Esophagus squamous epithelium (tissue), 5 donors: Measurements from ENCODE around the gene MRPL18. TPM values are rescaled to one million over a fixed set of nuclear protein-coding genes. Genes with fewer than 3 reads are reported as not detected.

Experiments used
- DNase-seq: peaks from one replicate; lab custom pipeline; 2025; lab: John Stamatoyannopoulos, UW
- H3K27ac ChIP-seq, 4 donors: fragments of 200-600 bp; sonication (generic); one replicate each; pipeline ENCODE4 v1.5.1; 2016 to 2019; ENCODE audit warnings: mild to moderate bottlenecking in 1 of 4
- H3K27me3 ChIP-seq, 4 donors: fragments of 200-600 bp; sonication (generic); 1 replicate in 3 of 4; 2 replicates in 1 of 4; pipeline versions ENCODE4 v1.5.1 to v1.6.0; 2017 to 2021; ENCODE audit warnings: antibody characterized with exemption in 1 of 4
- H3K36me3 ChIP-seq, 3 donors: fragments of 200-600 bp; sonication (generic); one replicate each; pipeline ENCODE4 v1.5.1; 2016 to 2019
- H3K4me1 ChIP-seq, 3 donors: fragments of 200-600 bp; sonication (generic); one replicate each; pipeline ENCODE4 v1.5.1; 2017 to 2019
- H3K4me3 ChIP-seq, 4 donors: fragments of 200-600 bp; sonication (generic); 1 replicate in 3 of 4; 2 replicates in 1 of 4; pipeline ENCODE4 v1.5.1; 2016 to 2019; ENCODE audit warnings: mild to moderate bottlenecking in 2 of 4, moderate library complexity in 1 of 4
- H3K9me3 ChIP-seq, 3 donors: fragments of 200-600 bp; sonication (generic); one replicate each; pipeline ENCODE4 v1.5.1; 2016 to 2019
- CTCF ChIP-seq, 6 experiments: fragments of 450-650 bp in 4 of 6; fragments of 200-600 bp in 2 of 6; sonication (generic) in 2 of 6; IDR thresholded peaks; one replicate each; pipeline ENCODE4 v1.5.1; 2016 to 2019; ENCODE audit warnings: antibody characterized with exemption in 6 of 6, mild to moderate bottlenecking in 4 of 6, moderate library complexity in 4 of 6
- POLR2A ChIP-seq, 4 donors: fragments of 450-650 bp; IDR thresholded peaks; one replicate each; pipeline ENCODE4 v1.6.1; 2017; ENCODE audit warnings: antibody characterized with exemption in 4 of 4, mild to moderate bottlenecking in 4 of 4, moderate library complexity in 3 of 4
- WGBS, 2 donors: methylation state at CpG; one replicate each; pipeline ENCODE4 v1.1.5; 2018; 5-methylcytosine and 5-hydroxymethylcytosine counted together
- intact Hi-C: fragments of 100-400 bp; cut with DNase I; formaldehyde crosslinking; loops from one replicate; pipeline ENCODE4 v1.15.0; 2022
- total RNA-seq, 4 donors: library from RNA; depleted of rRNA; stranded (reverse); fragments of >200 nt; gene quantifications; one replicate each; pipeline ENCODE4 v1.1.0, GENCODE V29; 2016
- donor health status: DM: yes; HTN: yes; CAD: no.

The MRPL18 gene
- total RNA-seq, 4 donors from 2014 or later, result 46.9 to 94.2 (median 56.0) TPM

GRCh38 chr6:159806021-159806458 is 15.8 kb downstream of the MRPL18 start:
- no peak for DNase-seq
- H3K4me1 ChIP-seq, result peaks cover 0 to 9% (median 0%) of the 10 kb centered on the region in 3 donors
- no peak overlapping the region for H3K27ac ChIP-seq
- WGBS, 2 donors, result 76 to 79% methylated on average over 7 to 9 of the region's 9 CpGs
- intact Hi-C loops, result no loop called here
- H3K4me3 ChIP-seq, result no peak overlapping the region
- H3K36me3 ChIP-seq, result no peaks in the 10 kb centered on the region
- H3K27me3 ChIP-seq, result no peaks in the 10 kb centered on the region
- TF ChIP-seq CTCF (IDR thresholded peaks at IDR 0.05), result no peak
- TF ChIP-seq POLR2A (IDR thresholded peaks at IDR 0.05), result no peak
- no peaks in the 10 kb centered on the region for H3K9me3 ChIP-seq

GRCh38 chr6:159807150-159807858 is 17.0 kb downstream of the MRPL18 start:
- DNase-seq, result no peak
- intact Hi-C loops, result no loop called here
- Histone ChIP-seq H3K4me1 (peaks cover 0 to 4% (median 0%) of the 10 kb centered on the region in 3 donors), H3K27ac (no peak overlapping the region), H3K4me3 (no peak overlapping the region), H3K27me3 (no peaks in the 10 kb centered on the region), H3K36me3 (no peaks in the 10 kb centered on the region), H3K9me3 (no peaks in the 10 kb centered on the region)
- TF ChIP-seq POLR2A (IDR thresholded peaks at IDR 0.05) (no peak), CTCF (IDR thresholded peaks at IDR 0.05) (no peak)
- WGBS, 2 donors, result 59 to 75% methylated on average over 3 to 5 of the region's 5 CpGs

GRCh38 chr6:159808647-159809046 is 18.4 kb downstream of the MRPL18 start:
- DNase-seq, result no peak
- no peak overlapping the region for H3K27ac ChIP-seq
- H3K4me1 ChIP-seq, result peaks cover 0 to 4% (median 0%) of the 10 kb centered on the region in 3 donors
- TF ChIP-seq POLR2A (IDR thresholded peaks at IDR 0.05) (no peak), CTCF (IDR thresholded peaks at IDR 0.05) (no peak)
- H3K27me3 ChIP-seq, result no peaks in the 10 kb centered on the region
- intact Hi-C loops, result no loop called here
- 78 to 81% methylated on average over 4 to 5 of the region's 6 CpGs for WGBS, 2 donors
- H3K4me3 ChIP-seq, result no peak overlapping the region
- no peaks in the 10 kb centered on the region for H3K36me3 ChIP-seq
- no peaks in the 10 kb centered on the region for H3K9me3 ChIP-seq

- Histone ChIP-seq H3K36me3 (no peaks in the 10 kb centered on the region), H3K9me3 (no peaks in the 10 kb centered on the region), H3K4me3 (no peak overlapping the region), H3K27ac (no peak overlapping the region), H3K4me1 (peaks cover 0 to 4% (median 0%) of the 10 kb centered on the region in 3 donors), H3K27me3 (no peaks in the 10 kb centered on the region)
- DNase-seq, result no peak
- no peak for TF ChIP-seq CTCF (IDR thresholded peaks at IDR 0.05)
- TF ChIP-seq POLR2A (IDR thresholded peaks at IDR 0.05), result no peak
- intact Hi-C loops, result no loop called here
- 92 to 95% methylated on average over 4 of the region's 4 CpGs for WGBS, 2 donors
Observed at GRCh38 chr6:159809149-159809548, 18.9 kb downstream of the MRPL18 start.

GRCh38 chr6:159813781-159814180 is 23.5 kb downstream of the MRPL18 start:
- WGBS, 2 donors, result 79 to 87% methylated on average over 9 of the region's 9 CpGs
- intact Hi-C loops, result no loop called here

More at GRCh38 chr6:159813781-159814180, 23.5 kb downstream of the MRPL18 start:
- TF ChIP-seq POLR2A (IDR thresholded peaks at IDR 0.05), result no peak
- no peak for TF ChIP-seq CTCF (IDR thresholded peaks at IDR 0.05)
- H3K36me3 ChIP-seq, result no peaks in the 10 kb centered on the region
- H3K9me3 ChIP-seq, result no peaks in the 10 kb centered on the region
- no peak overlapping the region for H3K27ac ChIP-seq
- H3K4me1 ChIP-seq, result no peaks in the 10 kb centered on the region
- no peaks in the 10 kb centered on the region for H3K27me3 ChIP-seq
- DNase-seq, result no peak
- no peak overlapping the region for H3K4me3 ChIP-seq
